ENCODE measurements around the gene PLXNA2.

Gene PLXNA2

DNA sequence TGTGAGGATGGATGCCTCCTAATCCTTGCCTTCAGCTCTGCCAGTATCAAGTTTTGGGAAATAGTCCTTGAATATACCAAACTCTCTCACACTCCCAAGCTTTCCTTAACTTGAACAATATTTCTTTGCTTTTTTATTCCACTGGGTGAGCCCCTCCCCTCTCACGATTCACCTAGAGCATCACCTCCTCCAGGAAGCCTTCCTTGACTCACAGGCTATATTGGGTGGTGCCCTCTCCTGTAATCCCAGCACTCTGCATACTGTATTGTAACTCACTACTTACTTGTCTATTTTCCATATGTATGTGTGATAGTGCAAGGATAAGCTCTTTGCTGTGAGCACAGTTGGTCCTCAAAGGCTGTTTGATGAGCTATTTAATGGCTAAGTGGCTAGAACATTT, 114.7 kb downstream of the PLXNA2 start:
- H3K9me3 ChIP-seq (ENCODE audit: low read length) = no peaks in the 10 kb centered on the region
- H2AFZ ChIP-seq (ENCODE audit: low read depth, low read length) = no peak overlapping the region
- H3K27me3 ChIP-seq (ENCODE audit: insufficient read depth, low read length) = no peaks in the 10 kb centered on the region
- peaks cover 6% of the 10 kb centered on the region for H3K4me1 ChIP-seq (ENCODE audit: insufficient read depth, low read length)
- no peak overlapping the region for H3K4me3 ChIP-seq (ENCODE audit: low read length)
- H3K36me3 ChIP-seq (ENCODE audit: insufficient read depth, low read length) = no peaks in the 10 kb centered on the region

DNA sequence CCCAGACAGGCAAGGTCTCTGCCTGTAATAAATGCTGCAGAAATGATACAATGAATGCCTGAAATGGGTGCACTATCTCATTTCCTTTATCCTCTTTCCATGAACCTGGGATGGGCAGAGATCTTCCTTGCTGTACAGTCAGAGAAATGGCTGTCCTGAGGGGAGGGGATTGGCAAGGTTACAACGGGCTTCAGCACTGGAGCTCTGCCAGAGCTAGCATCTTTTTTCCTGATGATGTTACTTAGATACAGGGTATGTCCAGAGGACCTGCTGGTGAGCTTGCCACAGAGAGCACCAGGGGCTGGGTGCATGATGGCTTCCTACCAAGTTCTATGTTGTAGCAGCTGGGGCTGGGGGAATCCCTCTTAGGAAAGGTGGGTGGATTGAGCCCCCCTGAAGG, 115.1 kb downstream of the PLXNA2 start:
- Histone ChIP-seq H2AFZ (ENCODE audit: low read depth, low read length) (no peak overlapping the region), H3K9me3 (ENCODE audit: low read length) (no peaks in the 10 kb centered on the region), H3K4me3 (ENCODE audit: low read length) (no peak overlapping the region), H3K27me3 (ENCODE audit: insufficient read depth, low read length) (no peaks in the 10 kb centered on the region), H3K36me3 (ENCODE audit: insufficient read depth, low read length) (no peaks in the 10 kb centered on the region), H3K4me1 (ENCODE audit: insufficient read depth, low read length) (peaks cover 6% of the 10 kb centered on the region)

DNA sequence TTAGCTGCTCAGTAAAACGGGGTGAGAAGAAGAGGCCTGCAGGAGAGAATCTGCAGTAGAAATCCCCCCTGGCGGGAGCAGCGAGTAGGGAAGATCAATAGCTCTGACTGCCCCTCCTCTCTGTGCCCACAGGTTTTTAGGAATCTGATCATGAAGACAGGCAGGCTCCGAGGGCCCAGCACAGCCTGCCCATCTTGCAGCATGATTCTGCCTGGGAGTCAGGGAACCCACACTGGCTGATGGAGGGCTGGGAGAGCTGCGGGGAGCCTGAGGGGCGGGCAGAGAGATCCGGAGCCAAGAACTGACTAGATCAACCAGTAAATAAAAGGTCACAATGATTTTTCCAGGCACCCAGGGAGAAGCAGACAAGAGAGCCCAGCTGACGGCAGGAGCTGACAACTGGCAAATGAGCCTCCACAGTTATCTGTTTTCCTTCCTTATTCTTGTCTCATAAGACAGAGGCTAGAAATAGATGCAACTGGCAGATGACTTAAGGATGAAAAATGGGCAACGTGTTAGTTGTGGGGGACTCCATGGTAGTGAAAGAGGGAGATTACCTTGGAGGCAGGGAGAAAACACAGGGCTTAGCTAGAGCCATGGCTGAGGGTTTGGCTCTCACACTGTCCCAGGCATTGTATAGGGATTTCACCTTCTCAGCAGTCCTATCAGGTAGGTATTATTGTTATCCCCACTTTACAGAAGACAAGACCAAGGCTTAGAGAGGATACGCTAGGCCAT, 116.2 kb downstream of the PLXNA2 start:
- H3K27me3 ChIP-seq (ENCODE audit: insufficient read depth, low read length) = no peaks in the 10 kb centered on the region

GRCh38 chr1:208127284-208127683, 116.9 kb downstream of the PLXNA2 start:
- H3K4me1 ChIP-seq (ENCODE audit: insufficient read depth, low read length) = peaks cover 6% of the 10 kb centered on the region
- no peaks in the 10 kb centered on the region for H3K9me3 ChIP-seq (ENCODE audit: low read length)
- no peak overlapping the region for H2AFZ ChIP-seq (ENCODE audit: low read depth, low read length)
- H3K27me3 ChIP-seq (ENCODE audit: insufficient read depth, low read length) = no peaks in the 10 kb centered on the region
- no peak overlapping the region for H3K4me3 ChIP-seq (ENCODE audit: low read length)
- no peaks in the 10 kb centered on the region for H3K36me3 ChIP-seq (ENCODE audit: insufficient read depth, low read length)

More for the DNA sequence above, 116.2 kb downstream of the PLXNA2 start:
- no peak overlapping the region for H3K4me3 ChIP-seq (ENCODE audit: low read length)
- H2AFZ ChIP-seq (ENCODE audit: low read depth, low read length) = no peak overlapping the region
- H3K9me3 ChIP-seq (ENCODE audit: low read length) = no peaks in the 10 kb centered on the region
- H3K4me1 ChIP-seq (ENCODE audit: insufficient read depth, low read length) = peaks cover 6% of the 10 kb centered on the region
- no peaks in the 10 kb centered on the region for H3K36me3 ChIP-seq (ENCODE audit: insufficient read depth, low read length)

DNA sequence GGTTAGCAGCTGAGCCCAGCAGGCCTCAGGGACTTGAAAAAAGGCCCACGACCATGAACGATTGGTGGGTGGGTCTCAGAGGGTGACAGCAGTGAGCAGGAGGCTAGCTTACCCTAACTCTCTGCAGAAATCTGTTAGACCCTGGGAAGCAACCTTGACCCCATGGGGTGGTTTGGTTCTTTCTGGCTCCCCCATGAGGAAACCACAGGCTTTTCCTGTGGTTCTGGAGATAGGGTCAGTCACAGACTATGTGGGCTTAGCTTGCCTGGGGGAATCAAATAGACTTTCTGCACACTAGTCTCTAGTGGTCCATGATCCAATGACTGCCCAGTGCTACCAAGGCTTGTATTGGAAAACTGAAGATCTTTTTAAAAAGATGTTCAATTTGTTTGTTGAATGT, 118.1 kb downstream of the PLXNA2 start:
- Histone ChIP-seq H3K9me3 (ENCODE audit: low read length) (no peaks in the 10 kb centered on the region), H3K27me3 (ENCODE audit: insufficient read depth, low read length) (no peaks in the 10 kb centered on the region), H3K4me3 (ENCODE audit: low read length) (no peak overlapping the region), H3K4me1 (ENCODE audit: insufficient read depth, low read length) (peaks cover 6% of the 10 kb centered on the region), H3K36me3 (ENCODE audit: insufficient read depth, low read length) (no peaks in the 10 kb centered on the region), H2AFZ (ENCODE audit: low read depth, low read length) (no peak overlapping the region)

DNA sequence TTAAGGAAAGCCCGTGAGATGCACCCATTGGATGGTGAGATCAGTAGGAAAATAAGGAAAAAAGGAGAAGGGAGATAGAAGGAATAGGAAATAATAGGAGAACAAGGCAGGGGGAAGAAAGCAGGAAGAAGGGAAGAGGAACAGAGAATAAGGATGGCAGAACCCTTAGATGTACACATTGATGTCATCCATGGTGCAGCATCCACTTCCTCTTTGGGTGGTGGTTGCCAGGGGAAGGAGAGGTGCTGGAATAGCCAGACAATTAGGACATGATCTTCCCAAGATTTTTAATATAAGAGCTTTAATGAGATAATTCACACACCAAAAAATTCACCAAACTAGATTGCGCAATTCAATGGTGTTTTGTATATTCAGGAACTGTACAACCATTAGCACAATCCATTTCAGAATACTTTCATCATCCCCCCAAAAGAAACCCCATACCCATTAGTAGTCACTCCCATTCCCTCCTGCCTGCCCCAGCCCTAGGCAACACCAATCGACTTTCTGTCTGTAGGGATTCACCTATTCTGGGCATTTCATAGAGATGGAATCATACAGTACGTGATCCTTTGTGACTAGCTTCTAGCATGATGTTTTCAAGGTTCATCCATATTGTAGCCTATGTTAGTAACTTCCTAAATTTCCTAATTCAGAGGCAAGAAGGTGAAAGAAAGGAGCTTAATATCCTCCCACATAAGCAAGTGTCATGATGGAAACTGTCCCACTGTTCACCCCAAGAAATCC, 121.4 kb downstream of the PLXNA2 start:
- Histone ChIP-seq H3K36me3 (ENCODE audit: insufficient read depth, low read length) (no peaks in the 10 kb centered on the region), H3K4me3 (ENCODE audit: low read length) (no peak overlapping the region), H3K4me1 (ENCODE audit: insufficient read depth, low read length) (peaks cover 2% of the 10 kb centered on the region)

GRCh38 chr1:208121813-208122364, 122.3 kb downstream of the PLXNA2 start:
- Histone ChIP-seq H3K4me3 (ENCODE audit: low read length) (no peak overlapping the region), H3K27me3 (ENCODE audit: insufficient read depth, low read length) (no peaks in the 10 kb centered on the region), H3K36me3 (ENCODE audit: insufficient read depth, low read length) (no peaks in the 10 kb centered on the region), H3K9me3 (ENCODE audit: low read length) (no peaks in the 10 kb centered on the region), H2AFZ (ENCODE audit: low read depth, low read length) (no peak overlapping the region), H3K4me1 (ENCODE audit: insufficient read depth, low read length) (no peaks in the 10 kb centered on the region)

More for the DNA sequence above, 121.4 kb downstream of the PLXNA2 start:
- H3K27me3 ChIP-seq (ENCODE audit: insufficient read depth, low read length) = no peaks in the 10 kb centered on the region
- H2AFZ ChIP-seq (ENCODE audit: low read depth, low read length) = no peak overlapping the region
- H3K9me3 ChIP-seq (ENCODE audit: low read length) = no peaks in the 10 kb centered on the region

DNA sequence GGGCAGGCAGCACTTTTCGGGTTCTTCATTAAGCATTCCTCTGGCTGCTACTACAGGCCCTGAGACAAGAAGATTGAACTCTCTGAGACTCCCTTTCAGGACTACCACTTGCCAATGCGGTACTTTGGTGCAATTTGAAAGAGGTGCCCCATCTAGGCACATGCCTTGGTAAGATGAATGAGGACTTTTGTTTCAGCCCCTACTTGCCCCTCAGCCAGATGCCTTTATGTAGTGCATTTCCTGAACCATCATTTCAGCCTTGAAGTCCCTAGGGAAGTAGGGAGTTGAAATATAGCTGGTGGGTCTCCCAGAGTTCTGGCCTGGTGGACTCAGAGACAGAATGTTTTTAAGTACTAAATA, 123.8 kb downstream of the PLXNA2 start:
- no peak overlapping the region for H3K4me3 ChIP-seq (ENCODE audit: low read length)
- H3K27me3 ChIP-seq (ENCODE audit: insufficient read depth, low read length) = no peaks in the 10 kb centered on the region
- H3K4me1 ChIP-seq (ENCODE audit: insufficient read depth, low read length) = no peaks in the 10 kb centered on the region
- H3K9me3 ChIP-seq (ENCODE audit: low read length) = no peaks in the 10 kb centered on the region
- H3K36me3 ChIP-seq (ENCODE audit: insufficient read depth, low read length) = no peaks in the 10 kb centered on the region
- no peak overlapping the region for H2AFZ ChIP-seq (ENCODE audit: low read depth, low read length)

GRCh38 chr1:208118841-208119606, 125.2 kb downstream of the PLXNA2 start:
- H3K9me3 ChIP-seq (ENCODE audit: low read length) = no peaks in the 10 kb centered on the region
- no peaks in the 10 kb centered on the region for H3K27me3 ChIP-seq (ENCODE audit: insufficient read depth, low read length)
- H3K36me3 ChIP-seq (ENCODE audit: insufficient read depth, low read length) = no peaks in the 10 kb centered on the region
- no peaks in the 10 kb centered on the region for H3K4me1 ChIP-seq (ENCODE audit: insufficient read depth, low read length)
- H2AFZ ChIP-seq (ENCODE audit: low read depth, low read length) = no peak overlapping the region
- H3K4me3 ChIP-seq (ENCODE audit: low read length) = no peak overlapping the region

DNA sequence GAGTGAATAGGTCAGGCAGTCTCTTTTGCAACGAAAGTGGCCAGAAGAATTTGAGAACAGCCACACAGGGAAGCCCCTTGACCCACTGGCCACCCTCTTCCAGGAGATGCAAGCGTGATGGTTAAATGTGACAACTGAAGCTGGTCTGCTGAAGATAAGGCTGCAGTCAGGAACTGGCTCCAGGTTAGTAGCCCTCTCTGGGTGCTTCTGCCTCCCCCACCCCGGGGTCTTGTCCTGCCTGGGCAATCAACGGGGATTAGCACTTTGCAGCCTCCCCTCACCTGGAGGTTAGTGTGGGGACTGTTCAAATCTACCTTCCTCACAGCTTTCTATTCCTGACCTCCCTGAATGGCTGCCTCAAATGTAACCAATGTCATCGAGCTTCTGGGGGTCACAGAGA, 125.9 kb downstream of the PLXNA2 start:
- Histone ChIP-seq H3K36me3 (ENCODE audit: insufficient read depth, low read length) (no peaks in the 10 kb centered on the region), H3K9me3 (ENCODE audit: low read length) (no peaks in the 10 kb centered on the region), H3K4me1 (ENCODE audit: insufficient read depth, low read length) (no peaks in the 10 kb centered on the region), H2AFZ (ENCODE audit: low read depth, low read length) (no peak overlapping the region), H3K4me3 (ENCODE audit: low read length) (no peak overlapping the region), H3K27me3 (ENCODE audit: insufficient read depth, low read length) (no peaks in the 10 kb centered on the region)

DNA sequence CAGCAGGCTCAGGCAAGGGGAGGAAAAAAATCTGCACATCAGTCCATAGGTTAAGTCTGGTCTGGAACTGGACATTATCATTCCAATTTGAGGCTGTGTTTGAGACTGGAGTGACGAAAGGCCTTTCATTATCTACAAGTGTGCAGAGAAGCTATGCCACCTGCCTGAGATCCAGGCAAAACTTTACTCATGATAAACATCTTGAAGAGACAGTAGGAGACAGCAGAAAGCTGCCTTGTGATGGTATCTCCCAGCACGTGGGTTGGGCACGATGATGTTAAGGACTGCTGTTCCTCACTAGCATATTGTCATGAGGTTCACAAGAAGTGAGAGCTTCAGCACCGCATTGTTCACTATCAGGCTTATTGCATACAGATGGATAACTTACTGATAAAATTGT, 126.4 kb downstream of the PLXNA2 start:
- Histone ChIP-seq H3K4me1 (ENCODE audit: insufficient read depth, low read length) (peaks cover 4% of the 10 kb centered on the region), H3K27me3 (ENCODE audit: insufficient read depth, low read length) (no peaks in the 10 kb centered on the region), H3K9me3 (ENCODE audit: low read length) (no peaks in the 10 kb centered on the region), H2AFZ (ENCODE audit: low read depth, low read length) (no peak overlapping the region), H3K36me3 (ENCODE audit: insufficient read depth, low read length) (no peaks in the 10 kb centered on the region), H3K4me3 (ENCODE audit: low read length) (no peak overlapping the region)

DNA sequence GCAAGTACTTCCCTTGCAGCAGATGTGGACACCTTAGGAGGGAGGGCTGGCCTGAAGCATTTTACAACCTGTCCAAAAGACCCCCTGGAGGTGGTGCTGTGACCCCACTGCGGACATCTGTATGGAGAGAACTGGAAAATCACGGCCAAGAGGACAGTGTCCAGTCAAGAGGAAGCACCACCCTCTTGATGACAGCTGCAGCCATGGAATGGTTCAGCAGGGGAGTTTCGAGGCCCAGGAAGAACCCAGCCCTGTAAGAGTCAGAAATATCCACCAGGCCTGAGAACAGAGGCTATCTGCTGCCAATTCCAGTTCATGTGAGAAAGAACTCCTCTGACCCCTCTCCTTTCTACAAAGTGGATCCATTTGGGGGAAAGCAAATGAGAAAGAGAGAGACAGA, 126.8 kb downstream of the PLXNA2 start:
- no peaks in the 10 kb centered on the region for H3K9me3 ChIP-seq (ENCODE audit: low read length)
- H2AFZ ChIP-seq (ENCODE audit: low read depth, low read length) = no peak overlapping the region
- no peak overlapping the region for H3K4me3 ChIP-seq (ENCODE audit: low read length)
- no peaks in the 10 kb centered on the region for H3K27me3 ChIP-seq (ENCODE audit: insufficient read depth, low read length)
- peaks cover 7% of the 10 kb centered on the region for H3K4me1 ChIP-seq (ENCODE audit: insufficient read depth, low read length)
- H3K36me3 ChIP-seq (ENCODE audit: insufficient read depth, low read length) = no peaks in the 10 kb centered on the region

Data from neuron (in vitro differentiated cells).